ENCODE results near the gene PIP5K1B.

PIP5K1B gene

GRCh38 chr9:68978066-68978465 lies 273.0 kb downstream of the PIP5K1B start:
- DNase-seq (ENCODE audit: low read depth): no peak
- TF ChIP-seq CTCF (IDR thresholded peaks at IDR 0.05; ENCODE audit: control insufficient read depth, insufficient read depth, low read depth, low read length, missing control alignments): no peak
- H3K4me3 ChIP-seq (ENCODE audit: control insufficient read depth, low read depth, low read length): no peak overlapping the region

GRCh38 chr9:68978501-68978900 lies 273.5 kb downstream of the PIP5K1B start:
- H3K4me3 ChIP-seq (ENCODE audit: control insufficient read depth, low read depth, low read length): no peak overlapping the region
- no peak for TF ChIP-seq CTCF (IDR thresholded peaks at IDR 0.05; ENCODE audit: control insufficient read depth, insufficient read depth, low read depth, low read length, missing control alignments)
- no peak for DNase-seq (ENCODE audit: low read depth)

GRCh38 chr9:68979538-68980314 lies 274.7 kb downstream of the PIP5K1B start:
- TF ChIP-seq CTCF (IDR thresholded peaks at IDR 0.05; ENCODE audit: control insufficient read depth, insufficient read depth, low read depth, low read length, missing control alignments): no peak
- H3K4me3 ChIP-seq (ENCODE audit: control insufficient read depth, low read depth, low read length): no peak overlapping the region
- DNase-seq (ENCODE audit: low read depth): no peak

GRCh38 chr9:68980341-68980914 lies 275.4 kb downstream of the PIP5K1B start:
- no peak for DNase-seq (ENCODE audit: low read depth)
- TF ChIP-seq CTCF (IDR thresholded peaks at IDR 0.05; ENCODE audit: control insufficient read depth, insufficient read depth, low read depth, low read length, missing control alignments): no peak
- no peak overlapping the region for H3K4me3 ChIP-seq (ENCODE audit: control insufficient read depth, low read depth, low read length)

- no peak for TF ChIP-seq CTCF (IDR thresholded peaks at IDR 0.05; ENCODE audit: control insufficient read depth, insufficient read depth, low read depth, low read length, missing control alignments)
- no peak overlapping the region for H3K4me3 ChIP-seq (ENCODE audit: control insufficient read depth, low read depth, low read length)
- no peak for DNase-seq (ENCODE audit: low read depth)
These were observed 276.7 kb downstream of the PIP5K1B start for GRCh38 chr9:68981789-68982188.

- DNase-seq (ENCODE audit: low read depth): no peak
- TF ChIP-seq CTCF (IDR thresholded peaks at IDR 0.05; ENCODE audit: control insufficient read depth, insufficient read depth, low read depth, low read length, missing control alignments): no peak
- H3K4me3 ChIP-seq (ENCODE audit: control insufficient read depth, low read depth, low read length): no peak overlapping the region
These were observed 278.0 kb downstream of the PIP5K1B start for GRCh38 chr9:68983008-68983411.

All from AG09309 (cell line).